Astrocyte of the spinal cord (primary cell): Measurements from ENCODE around the gene IFNA6.

Experiments used
- DNase-seq: peaks from one replicate; pipeline ENCODE4 v3.0.0; 2011; ENCODE audit warnings: low read depth, low spot score
- H3K4me3 ChIP-seq: 2 replicates; pipeline ENCODE4 v1.5.1; 2011; ENCODE audit warnings: low read depth, mild to moderate bottlenecking, low read length, moderate library complexity
- in situ Hi-C: cut with HindIII; loops from 2 replicates; pipeline ENCODE4 v1.10.0; 2017; ENCODE audit warnings: low sequenced_read_pairs
- TF ChIP-seq, protein P1 (sequence below): IDR thresholded peaks from 2 replicates; pipeline ENCODE4 v1.5.1; 2012; ENCODE audit warnings: low read depth, mild to moderate bottlenecking, low read length, inconsistent platforms

IFNA6 gene

DNA sequence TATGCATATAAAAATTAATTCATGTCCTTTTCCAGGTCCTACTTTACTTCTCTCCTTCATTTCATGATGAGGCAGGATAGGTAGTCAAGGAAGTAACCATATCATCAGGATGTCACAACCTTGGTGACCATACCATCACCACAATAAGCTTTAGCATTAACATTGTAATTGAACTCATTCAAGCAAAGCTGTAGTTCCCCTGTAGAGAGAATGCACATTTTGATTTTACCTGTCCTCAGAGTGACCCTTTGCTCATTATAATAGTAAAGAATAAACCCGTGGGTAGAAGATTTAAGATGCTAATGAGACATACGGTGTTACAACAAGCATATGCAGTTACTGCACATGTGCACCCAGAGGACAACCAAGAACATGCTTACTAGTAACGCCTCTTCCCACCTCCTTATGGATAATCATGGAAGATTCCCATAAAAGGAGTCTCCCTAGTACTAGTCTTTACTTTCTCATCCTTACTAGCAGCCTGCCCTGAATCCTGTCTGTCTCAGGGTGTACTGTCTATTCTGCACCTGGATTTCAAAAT is 2.2 kb downstream of the IFNA6 start:
- in situ Hi-C loops = no loop called here
- no peak overlapping the region for H3K4me3 ChIP-seq
- TF ChIP-seq, protein P1, sequence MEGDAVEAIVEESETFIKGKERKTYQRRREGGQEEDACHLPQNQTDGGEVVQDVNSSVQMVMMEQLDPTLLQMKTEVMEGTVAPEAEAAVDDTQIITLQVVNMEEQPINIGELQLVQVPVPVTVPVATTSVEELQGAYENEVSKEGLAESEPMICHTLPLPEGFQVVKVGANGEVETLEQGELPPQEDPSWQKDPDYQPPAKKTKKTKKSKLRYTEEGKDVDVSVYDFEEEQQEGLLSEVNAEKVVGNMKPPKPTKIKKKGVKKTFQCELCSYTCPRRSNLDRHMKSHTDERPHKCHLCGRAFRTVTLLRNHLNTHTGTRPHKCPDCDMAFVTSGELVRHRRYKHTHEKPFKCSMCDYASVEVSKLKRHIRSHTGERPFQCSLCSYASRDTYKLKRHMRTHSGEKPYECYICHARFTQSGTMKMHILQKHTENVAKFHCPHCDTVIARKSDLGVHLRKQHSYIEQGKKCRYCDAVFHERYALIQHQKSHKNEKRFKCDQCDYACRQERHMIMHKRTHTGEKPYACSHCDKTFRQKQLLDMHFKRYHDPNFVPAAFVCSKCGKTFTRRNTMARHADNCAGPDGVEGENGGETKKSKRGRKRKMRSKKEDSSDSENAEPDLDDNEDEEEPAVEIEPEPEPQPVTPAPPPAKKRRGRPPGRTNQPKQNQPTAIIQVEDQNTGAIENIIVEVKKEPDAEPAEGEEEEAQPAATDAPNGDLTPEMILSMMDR = no peak
- no peak for DNase-seq

GRCh38 chr9:21340735-21341134 is 10.0 kb downstream of the IFNA6 start:
- in situ Hi-C loops = no loop called here
- DNase-seq = no peak
- H3K4me3 ChIP-seq = no peak overlapping the region
- TF ChIP-seq, protein P1 = no peak

- in situ Hi-C loops = no loop called here
- no peak for DNase-seq
- H3K4me3 ChIP-seq = no peak overlapping the region
- TF ChIP-seq, protein P1 = no peak
Measured at GRCh38 chr9:21336457-21336856, 14.2 kb downstream of the IFNA6 start.

GRCh38 chr9:21334701-21335632 is 15.7 kb downstream of the IFNA6 start, which contains the start of gene KLHL9:
KLHL9 (minus strand) TSS chr9:21335404; CDS start chr9:21334859, 545 bp downstream.
- DNase-seq = peak; percentile 95
- H3K4me3 ChIP-seq = peak within 1 kb of the TSS; percentile 91
- TF ChIP-seq, protein P1 = no peak
- in situ Hi-C loops = no loop called here

DNA sequence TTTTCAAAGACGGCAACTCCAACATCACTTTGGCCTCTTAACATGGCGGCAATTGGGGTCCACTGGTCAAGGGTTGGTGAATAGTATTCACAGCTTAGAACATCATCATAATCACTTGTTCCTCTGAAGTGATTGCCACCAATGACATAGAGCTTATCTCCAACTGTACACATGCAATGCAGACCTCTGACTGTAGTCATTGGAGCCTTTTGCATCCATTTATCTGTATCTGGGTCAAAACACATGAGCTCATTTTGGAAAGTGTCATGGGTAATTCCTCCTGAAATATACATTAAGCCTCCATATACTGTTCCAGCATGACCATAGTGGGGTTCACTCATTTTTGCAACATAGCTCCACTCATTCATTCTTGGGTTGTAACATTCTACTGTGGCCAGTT is 17.5 kb downstream of the IFNA6 start:
- no peak overlapping the region for H3K4me3 ChIP-seq
- TF ChIP-seq, protein P1 = no peak
- DNase-seq = no peak
- in situ Hi-C loops = no loop called here

DNA sequence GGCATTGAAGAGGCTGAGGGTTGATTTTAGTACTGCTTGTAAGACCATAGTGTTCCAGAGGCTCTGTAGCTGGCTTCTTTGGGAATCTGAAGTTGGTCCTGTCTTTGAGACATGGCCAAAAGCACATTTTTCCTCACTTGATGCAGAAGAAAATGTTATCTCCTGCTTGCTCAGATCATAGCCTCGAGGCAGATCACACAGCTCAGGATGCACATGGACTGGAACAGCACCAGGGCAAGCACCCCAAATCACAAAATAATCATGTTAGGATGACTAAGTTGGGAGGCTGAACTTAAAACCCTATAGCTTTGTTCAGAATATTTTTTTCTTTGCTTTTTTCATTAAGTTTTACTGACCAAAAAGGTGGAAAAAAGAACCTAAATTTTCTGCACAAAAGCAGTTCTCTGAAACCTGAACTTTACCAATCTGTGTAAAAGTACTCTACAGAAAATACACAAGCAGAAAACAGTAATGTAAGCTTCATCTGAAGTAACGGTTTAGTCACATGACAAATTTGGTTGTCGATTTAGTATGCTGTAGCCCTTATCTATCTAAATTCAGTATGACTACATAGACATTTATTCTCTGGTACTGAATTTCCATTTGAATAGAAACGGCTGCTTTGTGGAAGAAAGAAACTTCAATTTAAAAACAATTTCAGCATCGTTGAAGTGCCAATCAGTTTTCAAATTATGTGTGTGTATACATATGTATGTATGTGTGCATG is 18.8 kb downstream of the IFNA6 start:
- in situ Hi-C loops = no loop called here
- no peak for DNase-seq
- no peak overlapping the region for H3K4me3 ChIP-seq
- TF ChIP-seq, protein P1 = no peak
